MM.1S (cell line): ENCODE results near the gene NET1.

Experiments used
- DNase-seq: peaks from one replicate; pipeline ENCODE4 v3.0.0-alpha.2; 2015
- H2AFZ ChIP-seq: fragments of 300-600 bp; sonication (generic); 2 replicates; pipeline ENCODE4 v1.6.0; 2016; ENCODE audit warnings: antibody characterized with exemption, low read length
- H3F3A ChIP-seq: fragments of 300-600 bp; sonication (generic); 2 replicates; pipeline ENCODE4 v1.6.1; 2016; ENCODE audit warnings: mild to moderate bottlenecking, antibody characterized with exemption, low read length, moderate library complexity, mixed read lengths; ENCODE audit not compliant: insufficient read depth
- H3K27ac ChIP-seq: fragments of 300-600 bp; sonication (generic); 2 replicates; pipeline ENCODE4 v1.5.1; 2016; ENCODE audit warnings: mild to moderate bottlenecking, low read length
- H3K27me3 ChIP-seq: fragments of 300-600 bp; sonication (generic); replicated peaks from 2 replicates; pipeline ENCODE4 v1.6.0; 2016; ENCODE audit warnings: low read length; ENCODE audit not compliant: insufficient read depth
- H3K36me3 ChIP-seq: fragments of 300-600 bp; sonication (generic); replicated peaks from 2 replicates; pipeline ENCODE4 v1.6.1; 2016; ENCODE audit warnings: mild to moderate bottlenecking, low read length, mixed read lengths; ENCODE audit not compliant: insufficient read depth
- H3K4me1 ChIP-seq: fragments of 300-600 bp; sonication (generic); 2 replicates; pipeline ENCODE4 v1.6.1; 2016; ENCODE audit warnings: low read length, mixed read lengths
- H3K4me2 ChIP-seq: fragments of 300-600 bp; sonication (generic); 2 replicates; pipeline ENCODE4 v1.6.0; 2016; ENCODE audit warnings: low read depth, low read length
- H3K4me3 ChIP-seq: fragments of 300-600 bp; sonication (generic); 2 replicates; pipeline ENCODE4 v1.5.1; 2016; ENCODE audit warnings: low read length, mixed read lengths
- H3K79me2 ChIP-seq: fragments of 300-600 bp; sonication (generic); 2 replicates; pipeline ENCODE4 v1.6.1; 2016; ENCODE audit warnings: mixed run types, low read length, mixed read lengths
- H3K9ac ChIP-seq: fragments of 300-600 bp; sonication (generic); 2 replicates; pipeline ENCODE4 v1.6.1; 2016; ENCODE audit warnings: low read length, mixed read lengths
- H3K9me2 ChIP-seq: fragments of 300-600 bp; sonication (generic); replicated peaks from 2 replicates; pipeline ENCODE4 v1.6.1; 2016; ENCODE audit warnings: mild to moderate bottlenecking, low read length, mixed read lengths; ENCODE audit not compliant: insufficient read depth
- H3K9me3 ChIP-seq: fragments of 300-600 bp; sonication (generic); replicated peaks from 2 replicates; pipeline ENCODE4 v1.6.1; 2016; ENCODE audit warnings: mild to moderate bottlenecking, low read length, mixed read lengths; ENCODE audit not compliant: insufficient read depth
- H4K20me1 ChIP-seq: fragments of 300-600 bp; sonication (generic); 2 replicates; pipeline ENCODE4 v1.6.1; 2016; ENCODE audit warnings: mild to moderate bottlenecking, low read length, moderate library complexity, mixed read lengths; ENCODE audit not compliant: insufficient read depth
- EZH2 ChIP-seq: fragments of 300-600 bp; sonication (generic); optimal IDR thresholded peaks from 2 replicates; pipeline ENCODE3; 2017; ENCODE audit warnings: low read depth, mild to moderate bottlenecking, antibody characterized with exemption, low read length, mixed read lengths
- EZH2phosphoT487 ChIP-seq: fragments of 300-600 bp; sonication (generic); IDR thresholded peaks from 2 replicates; pipeline ENCODE4 v1.6.1; 2018; ENCODE audit warnings: antibody characterized with exemption, low read length
- TF ChIP-seq, protein P1 (sequence below): fragments of 300-600 bp; sonication (generic); IDR thresholded peaks from 2 replicates; pipeline ENCODE4 v1.5.1; 2016; ENCODE audit warnings: antibody characterized with exemption, low read length, mixed read lengths

NET1 gene

DNA sequence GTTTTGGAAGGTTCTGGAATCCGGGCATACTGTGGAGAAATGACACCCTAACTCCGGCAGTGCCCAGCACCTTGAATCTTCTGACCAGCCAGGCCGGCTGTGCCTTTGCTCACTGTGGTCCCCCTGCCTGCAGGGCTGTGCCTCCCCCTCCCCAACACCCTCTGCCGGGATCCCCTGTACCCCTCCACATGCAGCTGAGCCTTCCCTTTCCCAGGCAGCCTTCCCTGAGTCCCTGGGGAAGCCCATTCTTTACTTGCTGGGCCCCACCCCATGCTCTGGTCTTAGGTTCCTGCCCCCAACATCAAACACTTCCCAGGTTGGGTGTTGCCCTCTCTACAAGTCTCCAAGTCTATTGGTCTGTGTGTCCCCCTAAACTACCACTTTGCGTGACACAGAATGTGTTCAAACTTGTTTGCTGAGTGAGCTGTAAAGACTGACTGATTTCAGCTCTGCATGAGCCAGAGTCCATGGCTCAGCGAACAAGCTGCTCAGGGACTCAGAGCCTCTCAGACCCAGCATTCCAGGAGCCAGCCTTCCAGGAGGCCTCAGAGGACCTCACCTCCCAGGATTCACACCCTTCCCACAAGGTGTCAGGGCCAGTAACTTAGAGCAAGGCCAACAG is 55.4 kb downstream of the NET1 start:
- no peaks in the 10 kb centered on the region for H4K20me1 ChIP-seq
- H3K36me3 ChIP-seq = no peaks in the 10 kb centered on the region
- H3K4me2 ChIP-seq = no peak overlapping the region
- H3K79me2 ChIP-seq = no peaks in the 10 kb centered on the region
- H3K9me3 ChIP-seq = no peaks in the 10 kb centered on the region
- H3K9ac ChIP-seq = no peak overlapping the region
- H3K9me2 ChIP-seq = no peaks in the 10 kb centered on the region
- no peak overlapping the region for H3K27ac ChIP-seq
- H3K4me1 ChIP-seq = no peaks in the 10 kb centered on the region
- H3K4me3 ChIP-seq = no peak overlapping the region
- DNase-seq = no peak
- H2AFZ ChIP-seq = no peak overlapping the region
- TF ChIP-seq, protein P1, sequence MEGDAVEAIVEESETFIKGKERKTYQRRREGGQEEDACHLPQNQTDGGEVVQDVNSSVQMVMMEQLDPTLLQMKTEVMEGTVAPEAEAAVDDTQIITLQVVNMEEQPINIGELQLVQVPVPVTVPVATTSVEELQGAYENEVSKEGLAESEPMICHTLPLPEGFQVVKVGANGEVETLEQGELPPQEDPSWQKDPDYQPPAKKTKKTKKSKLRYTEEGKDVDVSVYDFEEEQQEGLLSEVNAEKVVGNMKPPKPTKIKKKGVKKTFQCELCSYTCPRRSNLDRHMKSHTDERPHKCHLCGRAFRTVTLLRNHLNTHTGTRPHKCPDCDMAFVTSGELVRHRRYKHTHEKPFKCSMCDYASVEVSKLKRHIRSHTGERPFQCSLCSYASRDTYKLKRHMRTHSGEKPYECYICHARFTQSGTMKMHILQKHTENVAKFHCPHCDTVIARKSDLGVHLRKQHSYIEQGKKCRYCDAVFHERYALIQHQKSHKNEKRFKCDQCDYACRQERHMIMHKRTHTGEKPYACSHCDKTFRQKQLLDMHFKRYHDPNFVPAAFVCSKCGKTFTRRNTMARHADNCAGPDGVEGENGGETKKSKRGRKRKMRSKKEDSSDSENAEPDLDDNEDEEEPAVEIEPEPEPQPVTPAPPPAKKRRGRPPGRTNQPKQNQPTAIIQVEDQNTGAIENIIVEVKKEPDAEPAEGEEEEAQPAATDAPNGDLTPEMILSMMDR = no peak
- TF ChIP-seq EZH2 (no peak), EZH2phosphoT487 (no peak)
- no peaks in the 10 kb centered on the region for H3K27me3 ChIP-seq
- H3F3A ChIP-seq = no peaks in the 10 kb centered on the region

DNA sequence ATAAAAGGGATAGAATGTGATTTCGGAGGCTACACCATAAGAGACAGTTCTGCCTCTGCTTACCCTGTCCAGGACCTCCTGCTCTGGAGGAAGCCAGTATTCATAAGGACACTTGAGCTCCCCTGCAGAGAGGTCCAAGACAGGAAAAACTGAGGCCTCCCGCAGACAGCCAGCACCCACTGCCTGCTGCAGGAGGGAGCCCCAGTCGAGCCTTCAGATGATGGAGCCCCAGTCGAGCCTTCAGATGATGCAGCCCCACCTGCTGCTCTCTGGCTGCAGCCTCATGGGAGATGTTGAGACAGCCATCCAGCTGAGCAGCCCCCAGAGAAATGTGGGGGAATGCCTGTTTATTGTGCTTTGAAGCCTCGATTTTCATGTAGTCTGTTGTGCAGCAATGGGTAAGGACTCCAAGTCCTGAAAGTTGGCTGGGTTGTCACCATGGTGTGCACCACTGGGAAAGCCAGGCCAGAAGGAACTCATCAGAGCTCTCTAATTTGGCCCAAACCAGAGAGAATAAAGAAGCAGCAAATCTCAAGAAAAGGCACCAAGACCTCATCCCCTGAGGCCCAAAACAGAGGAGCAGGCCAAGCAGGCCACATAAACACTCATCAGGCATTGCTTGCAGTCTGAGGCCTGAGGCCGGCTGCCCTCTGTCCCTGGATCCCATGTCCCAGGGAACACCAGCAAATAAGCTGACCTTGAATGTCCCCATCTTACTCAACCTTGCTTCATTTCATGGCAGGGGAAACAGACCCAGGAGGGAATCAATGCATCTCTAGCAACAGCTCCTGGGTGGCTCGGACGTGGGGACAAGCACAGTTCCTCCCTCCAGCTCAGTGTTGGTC is 56.1 kb downstream of the NET1 start:
- Histone ChIP-seq H3K79me2 (no peaks in the 10 kb centered on the region), H2AFZ (no peak overlapping the region), H3K4me3 (no peak overlapping the region)

DNA sequence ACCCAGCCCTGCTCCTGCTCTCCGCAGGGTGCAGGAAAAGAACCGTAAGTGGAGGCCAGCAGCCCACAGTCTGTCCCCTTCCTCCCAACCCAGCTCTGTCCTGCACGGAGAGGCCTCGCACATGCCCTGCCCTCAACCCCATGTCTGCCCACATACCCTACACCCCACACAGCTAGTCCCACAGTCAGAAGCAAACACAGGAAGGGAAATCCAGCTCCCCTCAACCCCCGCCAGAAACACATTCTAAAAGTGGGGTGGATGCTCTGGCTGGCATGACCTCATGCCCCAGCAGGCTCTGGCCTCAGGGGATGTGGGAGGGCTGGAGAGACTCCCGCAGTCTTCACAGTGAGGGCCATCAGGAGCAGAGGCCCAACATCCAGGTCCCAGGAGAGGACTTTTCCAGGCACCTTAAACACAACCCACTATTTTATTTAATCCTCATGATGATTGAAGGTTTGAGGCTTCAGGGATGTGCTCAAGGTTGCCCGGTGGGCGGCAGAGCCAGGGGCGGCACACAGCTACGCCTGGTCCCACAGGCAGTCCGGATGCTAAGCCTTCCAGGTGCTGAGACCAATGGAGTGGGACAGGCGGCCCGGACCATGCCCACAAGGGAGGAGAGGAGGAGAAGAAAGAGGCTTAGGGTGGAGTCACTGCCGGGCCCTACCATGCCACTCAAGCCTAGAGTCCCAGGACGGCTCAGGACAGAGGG is 57.1 kb downstream of the NET1 start:
- Histone ChIP-seq H3F3A (no peaks in the 10 kb centered on the region), H3K9me3 (no peaks in the 10 kb centered on the region), H3K27me3 (no peaks in the 10 kb centered on the region), H4K20me1 (no peaks in the 10 kb centered on the region), H3K9me2 (no peaks in the 10 kb centered on the region), H3K9ac (no peak overlapping the region), H3K4me1 (no peaks in the 10 kb centered on the region), H2AFZ (no peak overlapping the region), H3K27ac (no peak overlapping the region), H3K4me2 (no peak overlapping the region), H3K36me3 (no peaks in the 10 kb centered on the region), H3K79me2 (no peaks in the 10 kb centered on the region), H3K4me3 (no peak overlapping the region)
- no peak for DNase-seq
- TF ChIP-seq, protein P1 = no peak
- TF ChIP-seq EZH2 (no peak), EZH2phosphoT487 (no peak)

More for the DNA sequence above, 56.1 kb downstream of the NET1 start:
- TF ChIP-seq EZH2 (no peak), EZH2phosphoT487 (no peak)
- TF ChIP-seq, protein P1 = no peak
- Histone ChIP-seq H3K27ac (no peak overlapping the region), H3K4me2 (no peak overlapping the region), H4K20me1 (no peaks in the 10 kb centered on the region), H3K4me1 (no peaks in the 10 kb centered on the region), H3K36me3 (no peaks in the 10 kb centered on the region), H3K27me3 (no peaks in the 10 kb centered on the region), H3K9me2 (no peaks in the 10 kb centered on the region), H3F3A (no peaks in the 10 kb centered on the region), H3K9ac (no peak overlapping the region), H3K9me3 (no peaks in the 10 kb centered on the region)
- no peak for DNase-seq
